Fibroblast of lung (primary cell): ENCODE data around the gene CDC16.

Experiments used
- EZH2 ChIP-seq: IDR thresholded peaks from 2 replicates; pipeline ENCODE4 v1.5.1; 2012; ENCODE audit warnings: low read length, control low read depth, mild to moderate bottlenecking; ENCODE audit errors: missing control alignments
- TF ChIP-seq, protein P1 (sequence below), 2 donors: IDR thresholded peaks in 1 of 2; conservative IDR thresholded peaks in 1 of 2; 1 replicate in 1 of 2; 2 replicates in 1 of 2; pipeline ENCODE4 v1.5.1; 2011 to 2012; ENCODE audit warnings: low read length in 2 of 2, control low read depth in 1 of 2, inconsistent platforms in 1 of 2, low read depth in 1 of 2, mild to moderate bottlenecking in 1 of 2

DNA sequence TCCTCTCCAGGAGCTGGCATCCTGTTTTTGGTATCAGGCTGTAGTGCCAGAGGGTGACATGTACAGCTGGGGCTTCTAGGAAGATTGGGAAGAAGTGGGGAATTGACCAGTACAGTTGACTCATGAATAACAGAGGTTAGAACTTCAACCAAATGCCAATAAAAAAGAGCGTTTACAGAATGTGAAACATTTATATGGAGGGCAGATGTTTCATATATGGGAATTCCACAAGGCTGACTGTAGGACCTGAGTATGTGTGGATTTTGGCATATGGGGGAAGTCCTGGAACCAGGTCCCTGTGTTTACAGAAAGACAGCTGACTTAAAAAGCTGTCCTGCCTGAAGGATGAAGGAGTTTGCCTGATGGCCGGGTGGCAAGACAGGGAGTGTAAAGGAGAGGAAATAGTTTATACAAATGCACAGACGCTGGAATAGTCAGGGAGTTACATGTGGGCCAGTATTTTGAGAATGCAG, 84.8 kb downstream of the CDC16 start:
- TF ChIP-seq, protein P1, sequence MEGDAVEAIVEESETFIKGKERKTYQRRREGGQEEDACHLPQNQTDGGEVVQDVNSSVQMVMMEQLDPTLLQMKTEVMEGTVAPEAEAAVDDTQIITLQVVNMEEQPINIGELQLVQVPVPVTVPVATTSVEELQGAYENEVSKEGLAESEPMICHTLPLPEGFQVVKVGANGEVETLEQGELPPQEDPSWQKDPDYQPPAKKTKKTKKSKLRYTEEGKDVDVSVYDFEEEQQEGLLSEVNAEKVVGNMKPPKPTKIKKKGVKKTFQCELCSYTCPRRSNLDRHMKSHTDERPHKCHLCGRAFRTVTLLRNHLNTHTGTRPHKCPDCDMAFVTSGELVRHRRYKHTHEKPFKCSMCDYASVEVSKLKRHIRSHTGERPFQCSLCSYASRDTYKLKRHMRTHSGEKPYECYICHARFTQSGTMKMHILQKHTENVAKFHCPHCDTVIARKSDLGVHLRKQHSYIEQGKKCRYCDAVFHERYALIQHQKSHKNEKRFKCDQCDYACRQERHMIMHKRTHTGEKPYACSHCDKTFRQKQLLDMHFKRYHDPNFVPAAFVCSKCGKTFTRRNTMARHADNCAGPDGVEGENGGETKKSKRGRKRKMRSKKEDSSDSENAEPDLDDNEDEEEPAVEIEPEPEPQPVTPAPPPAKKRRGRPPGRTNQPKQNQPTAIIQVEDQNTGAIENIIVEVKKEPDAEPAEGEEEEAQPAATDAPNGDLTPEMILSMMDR (conservative IDR thresholded peaks at IDR 0.05 in 1 of 2, IDR thresholded peaks at IDR 0.05 in 1 of 2; ENCODE audit: low read depth in 1 of 2, low read length in 2 of 2): no peak
- no peak for TF ChIP-seq EZH2
